HG02571 (cell line): ENCODE results near the gene FAM193A.

Experiments used
- ATAC-seq: cut with Tn5 transposase; IDR thresholded peaks from one replicate; pipeline ENCODE4 v1.9.1; 2021; ENCODE audit warnings: mild to moderate bottlenecking, moderate library complexity; ENCODE audit not compliant: unreplicated experiment

Gene FAM193A

GRCh38 chr4:2688281-2688680 lies 151.8 kb downstream of the FAM193A start:
- no peak for ATAC-seq

GRCh38 chr4:2688697-2689096 lies 152.2 kb downstream of the FAM193A start:
- no peak for ATAC-seq

GRCh38 chr4:2689114-2689513 lies 152.7 kb downstream of the FAM193A start:
- ATAC-seq: no peak

GRCh38 chr4:2689825-2690700 lies 153.6 kb downstream of the FAM193A start:
- ATAC-seq: no peak

- no peak for ATAC-seq
Observed at GRCh38 chr4:2691313-2691712, 154.9 kb downstream of the FAM193A start.

- ATAC-seq: no peak
Observed at GRCh38 chr4:2691952-2692435, 155.5 kb downstream of the FAM193A start.

GRCh38 chr4:2694691-2695090 lies 158.2 kb downstream of the FAM193A start:
- ATAC-seq: no peak

- no peak for ATAC-seq
Observed at GRCh38 chr4:2695346-2696060, 159.1 kb downstream of the FAM193A start.

GRCh38 chr4:2696423-2696822 lies 160.0 kb downstream of the FAM193A start:
- ATAC-seq: peak; percentile 79

- no peak for ATAC-seq
Observed at GRCh38 chr4:2697995-2698414, 161.6 kb downstream of the FAM193A start.

- no peak for ATAC-seq
Observed at GRCh38 chr4:2698504-2698903, 162.1 kb downstream of the FAM193A start.

- no peak for ATAC-seq
Observed at GRCh38 chr4:2698951-2699505, 162.6 kb downstream of the FAM193A start.

- ATAC-seq: no peak
Observed at GRCh38 chr4:2699534-2699933, 163.1 kb downstream of the FAM193A start.

- ATAC-seq: no peak
Observed at GRCh38 chr4:2700031-2700430, 163.6 kb downstream of the FAM193A start.

- no peak for ATAC-seq
Observed at GRCh38 chr4:2702361-2702760, 165.9 kb downstream of the FAM193A start.

GRCh38 chr4:2702770-2703169 lies 166.3 kb downstream of the FAM193A start:
- no peak for ATAC-seq

GRCh38 chr4:2712261-2712842 lies 175.9 kb downstream of the FAM193A start:
- no peak for ATAC-seq

GRCh38 chr4:2713337-2713736 lies 176.9 kb downstream of the FAM193A start:
- ATAC-seq: no peak

- ATAC-seq: no peak
Observed at GRCh38 chr4:2714061-2714770, 177.8 kb downstream of the FAM193A start.

GRCh38 chr4:2714918-2715317 lies 178.5 kb downstream of the FAM193A start:
- ATAC-seq: no peak

GRCh38 chr4:2715426-2715825 lies 179.0 kb downstream of the FAM193A start:
- no peak for ATAC-seq
